GM12873 (cell line): ENCODE results near the gene LSAMP.

Experiments used
- CTCF ChIP-seq: IDR thresholded peaks from 2 replicates; pipeline ENCODE4 v1.5.1; 2012; ENCODE audit warnings: low read depth, mild to moderate bottlenecking, moderate library complexity, low read length, control low read depth; ENCODE audit not compliant: insufficient read depth; ENCODE audit errors: missing control alignments

The LSAMP gene

GRCh38 chr3:116444115-116444747 is 1.1 kb downstream of the LSAMP start:
- no peak for TF ChIP-seq CTCF

GRCh38 chr3:116443191-116443661 is 2.1 kb downstream of the LSAMP start:
- TF ChIP-seq CTCF = no peak

GRCh38 chr3:116442331-116443021 is 2.8 kb downstream of the LSAMP start:
- no peak for TF ChIP-seq CTCF

GRCh38 chr3:116441652-116442051 is 3.6 kb downstream of the LSAMP start:
- no peak for TF ChIP-seq CTCF

GRCh38 chr3:116440196-116440595 is 5.1 kb downstream of the LSAMP start:
- TF ChIP-seq CTCF = no peak

- no peak for TF ChIP-seq CTCF
Measured at GRCh38 chr3:116433552-116433951, 11.7 kb downstream of the LSAMP start.

- TF ChIP-seq CTCF = no peak
Measured at GRCh38 chr3:116432795-116433194, 12.5 kb downstream of the LSAMP start.
